ENCODE measurements around the gene TUBB3. TPM values are rescaled to one million over a fixed set of nuclear protein-coding genes. Genes with fewer than 3 reads are reported as not detected.

The TUBB3 gene
- total RNA-seq, 1 experiment from 2014 or later: 164 TPM

- H3K4me2 ChIP-seq (ENCODE audit: insufficient read depth, insufficient read length, low read length): no peak overlapping the region
- H3K9ac ChIP-seq (ENCODE audit: extremely low read depth, insufficient read length, low read length): no peak overlapping the region
- no peaks in the 10 kb centered on the region for H3K27me3 ChIP-seq (ENCODE audit: insufficient read depth, low read length)
- no peaks in the 10 kb centered on the region for H3K23me2 ChIP-seq (ENCODE audit: insufficient read length, low read depth, low read length, poor library complexity, severe bottlenecking)
- H2BK15ac ChIP-seq (ENCODE audit: low read depth, low read length): no peak overlapping the region
- no peak overlapping the region for H4K8ac ChIP-seq (replicated peaks; ENCODE audit: insufficient read length, low read depth, low read length)
- Mint-ChIP-seq H3K27ac (no peak overlapping the region), H3K4me3 (no peak overlapping the region), H3K4me1 (no peaks in the 10 kb centered on the region), H3K9me3 (no peaks in the 10 kb centered on the region; a peak in 1 of 5 replicates), H3K36me3 (ENCODE audit: insufficient read depth in 1 of 3, low read depth in 3 of 3) (peaks cover 7 to 34% (median 13%) of the 10 kb centered on the region in 3 experiments), H3K27me3 (ENCODE audit: low read depth) (no peaks in the 10 kb centered on the region)
- H2BK12ac ChIP-seq (ENCODE audit: insufficient read length, low read depth, low read length): no peak overlapping the region
- no peaks in the 10 kb centered on the region for H3K4me1 ChIP-seq (ENCODE audit: insufficient read depth, low read length)
- no peak overlapping the region for H2AK5ac ChIP-seq (ENCODE audit: insufficient read length, low read length)
- H3K79me1 ChIP-seq (ENCODE audit: insufficient read depth, low read depth, low read length, poor library complexity, severe bottlenecking): no peaks in the 10 kb centered on the region
- no peak overlapping the region for H3T11ph ChIP-seq (ENCODE audit: low read length)
- no peaks in the 10 kb centered on the region for H4K20me1 ChIP-seq (ENCODE audit: control insufficient read depth, insufficient read depth, insufficient read length)
- no peak overlapping the region for H3K18ac ChIP-seq (ENCODE audit: insufficient read length, low read depth, low read length)
- H3K79me2 ChIP-seq (ENCODE audit: insufficient read depth, low read length): no peaks in the 10 kb centered on the region
- no peak overlapping the region for H3K4ac ChIP-seq (ENCODE audit: low read depth, low read length)
- H3K23ac ChIP-seq (ENCODE audit: insufficient read length, low read depth, low read length): no peak overlapping the region
- H2AFZ ChIP-seq (ENCODE audit: low read length): no peak overlapping the region
- H2BK120ac ChIP-seq (ENCODE audit: low read depth, low read length, poor library complexity, severe bottlenecking): no peak overlapping the region
- H3K14ac ChIP-seq (ENCODE audit: insufficient read depth, low read length): no peak overlapping the region
- TF ChIP-seq CTCF (conservative IDR thresholded peaks at IDR 0.05): no peak
- no CpG with 5 or more reads among the region's 25 CpGs for WGBS (ENCODE audit: extremely low coverage, insufficient read length, low lambda C conversion rate)
- no peak overlapping the region for H3K27ac ChIP-seq (ENCODE audit: insufficient read length, low read depth, low read length)
- no peaks in the 10 kb centered on the region for H3K9me3 ChIP-seq (ENCODE audit: control insufficient read depth, low read depth, low read length)
- no peak overlapping the region for H4K91ac ChIP-seq (ENCODE audit: insufficient read length, low read depth, low read length)
- DNase-seq: no peak
- H2BK20ac ChIP-seq (ENCODE audit: low read depth, low read length, poor library complexity, severe bottlenecking): no peak overlapping the region
- no peak overlapping the region for H2BK5ac ChIP-seq (ENCODE audit: insufficient read length, low read length)
- H4K5ac ChIP-seq (ENCODE audit: insufficient read length, low read depth, low read length): no peak overlapping the region
- H3K56ac ChIP-seq (ENCODE audit: insufficient read length, low read depth, low read length): no peak overlapping the region
Measured at GRCh38 chr16:89964201-89964600, 41.1 kb downstream of the TUBB3 start.
